HepG2 (cell line): ENCODE results near the gene RNF149. TPM values are rescaled to one million over a fixed set of nuclear protein-coding genes. Genes with fewer than 3 reads are reported as not detected.

Source experiments
- BHLHE40 ChIP-seq: IDR thresholded peaks from 2 replicates; pipeline ENCODE4 v1.6.1; 2011; ENCODE audit warnings: low read length, improper control_type of control experiment
- ERF ChIP-seq: IDR thresholded peaks from 2 replicates; pipeline ENCODE4 v1.6.1; 2018; ENCODE audit warnings: missing biosample characterization, missing genetic modification reagents
- HOXA3 ChIP-seq: sonication (generic); formaldehyde crosslinking; IDR thresholded peaks from 2 replicates; pipeline ENCODE4 v1.5.0; 2020; ENCODE audit warnings: missing genetic modification reagents
- IKZF5 ChIP-seq: IDR thresholded peaks from 2 replicates; pipeline ENCODE4 v1.6.1; 2018; ENCODE audit warnings: missing genetic modification reagents, mild to moderate bottlenecking, missing compliant biosample characterization
- KDM2A ChIP-seq: sonication (generic); formaldehyde crosslinking; IDR thresholded peaks from 2 replicates; pipeline ENCODE4 v1.4.0; 2020; ENCODE audit warnings: low read depth, missing genetic modification reagents, borderline replicate concordance
- PATZ1 ChIP-seq: sonication (generic); formaldehyde crosslinking; IDR thresholded peaks from 2 replicates; pipeline ENCODE4 v1.4.0; 2020; ENCODE audit warnings: missing genetic modification reagents
- POLR2AphosphoS5 ChIP-seq: IDR thresholded peaks from 2 replicates; pipeline ENCODE4 v1.6.1; 2012; ENCODE audit warnings: low read depth, low read length
- SPEN ChIP-seq: sonication (generic); formaldehyde crosslinking; IDR thresholded peaks from 2 replicates; pipeline ENCODE4 v1.5.1; 2020; ENCODE audit warnings: low read depth, mild to moderate bottlenecking, missing genetic modification reagents
- ZBTB38 ChIP-seq: sonication (generic); formaldehyde crosslinking; IDR thresholded peaks from 2 replicates; pipeline ENCODE4 v1.5.1; 2020; ENCODE audit warnings: mild to moderate bottlenecking, missing genetic modification reagents
- ZBTB44 ChIP-seq: sonication (generic); formaldehyde crosslinking; IDR thresholded peaks from 2 replicates; pipeline ENCODE4 v1.4.0; 2020; ENCODE audit warnings: missing genetic modification reagents
- ZNF703 ChIP-seq: sonication (generic); formaldehyde crosslinking; IDR thresholded peaks from 2 replicates; pipeline ENCODE4 v1.5.1; 2020; ENCODE audit warnings: missing genetic modification reagents, mild to moderate bottlenecking, moderate library complexity, borderline replicate concordance
- polyA plus RNA-seq, 8 experiments: library from polyadenylated mRNA; depleted of rRNA in 3 of 8; stranded (reverse) in 7 of 8; unstranded in 1 of 8; fragments of >200 nt; fragmentation: Illumina TruSeq in 4 of 8; extraction: Trizol in 4 of 8; gene quantifications; 2 replicates each; pipeline versions ENCODE4 v1.2.1 to v1.2.3, GENCODE V29; 2011 to 2016; ENCODE audit warnings: low read depth in 4 of 8, missing spikeins in 1 of 8, mixed read lengths in 1 of 8; ENCODE audit not compliant: insufficient read depth in 1 of 8
- total RNA-seq, 5 experiments: library from RNA; depleted of rRNA; stranded (reverse); fragments of >200 nt; fragmentation: Illumina TruSeq; extraction: Trizol; gene quantifications; 2 replicates each; pipeline ENCODE4 v1.2.3, GENCODE V29; 2016; ENCODE audit warnings: low read depth in 1 of 5
- TF ChIP-seq, protein P1 (sequence below): sonication (generic); formaldehyde crosslinking; IDR thresholded peaks from 2 replicates; pipeline ENCODE4 v1.4.0; 2020; ENCODE audit warnings: mild to moderate bottlenecking, missing genetic modification reagents
- TF ChIP-seq, protein P2 (sequence below): sonication (generic); formaldehyde crosslinking; IDR thresholded peaks from 2 replicates; pipeline ENCODE4 v1.4.0; 2020; ENCODE audit warnings: missing genetic modification reagents

Gene RNF149
- total and polyA plus RNA-seq, 2 of the 13 experiments (the other 11 are each of a cell fraction or from before 2014, with no cell fraction given): 87.6 to 109 TPM

DNA sequence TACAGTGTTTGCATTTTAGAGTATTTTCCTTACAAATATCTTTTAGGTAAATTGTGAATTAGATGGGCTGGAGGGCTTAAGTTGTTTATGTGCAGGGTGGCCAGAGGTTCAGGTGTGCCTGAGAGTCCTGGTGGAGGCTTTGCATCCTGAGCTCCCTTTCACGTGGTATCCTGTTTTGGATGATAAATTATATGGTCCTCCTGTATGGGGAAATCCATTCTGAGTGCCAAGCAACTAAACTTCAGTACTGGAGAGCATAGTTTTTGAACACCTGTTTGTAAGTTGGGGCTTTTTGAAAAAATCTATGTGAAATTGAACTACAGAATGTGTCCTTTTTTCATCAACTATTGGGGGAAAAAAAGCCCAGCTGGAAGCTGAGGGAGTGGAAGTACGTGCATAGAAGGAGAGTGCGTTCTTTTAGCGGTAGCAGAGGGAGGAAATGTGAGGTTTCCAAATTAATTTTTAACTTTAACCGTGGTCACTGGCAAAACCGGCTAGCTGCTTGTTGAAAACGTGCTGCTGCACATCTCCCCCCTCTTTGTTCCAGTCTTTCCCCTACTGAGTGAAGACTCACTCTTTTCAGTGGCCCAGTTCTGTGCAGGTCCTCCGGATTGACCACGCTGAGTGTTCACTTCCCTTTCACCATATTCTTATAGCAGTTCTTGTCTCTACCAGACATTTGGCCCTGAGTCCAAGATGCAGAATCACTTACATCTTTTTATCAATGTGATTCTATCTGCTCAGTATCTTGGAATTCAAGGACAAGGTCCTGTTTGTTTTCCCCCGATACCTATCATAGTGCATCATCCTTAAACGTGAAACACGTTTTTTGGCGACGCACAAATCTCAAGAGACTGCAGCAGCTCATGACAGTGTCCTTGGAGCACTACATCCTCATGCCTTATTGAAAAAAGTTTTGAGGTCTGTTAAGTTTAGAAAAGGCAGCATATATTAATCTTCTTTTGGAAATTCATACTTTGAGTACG is 40.5 kb downstream of the RNF149 start (continued):
- TF ChIP-seq PATZ1 (CRISPR knock-in tag) (no peak), ZBTB44 (CRISPR knock-in tag) (no peak), HOXA3 (CRISPR knock-in tag) (0 out of 2 replicates have a peak, but pooled peaks have one; percentile 32), ERF (CRISPR knock-in tag) (peak; percentile 41; the same call in 1 of the 2 replicates), BHLHE40 (no peak), ZBTB38 (CRISPR knock-in tag) (peak; percentile 86), KDM2A (CRISPR knock-in tag) (0 out of 2 replicates have a peak, but pooled peaks have one; percentile 24), IKZF5 (CRISPR knock-in tag) (peak; percentile 26; the same call in 1 of the 2 replicates), POLR2AphosphoS5 (no peak; the same call in 1 of the 2 replicates), SPEN (peak; percentile 17; the same call in 1 of the 2 replicates), ZNF703 (CRISPR knock-in tag) (no peak)
- TF ChIP-seq, protein P1, sequence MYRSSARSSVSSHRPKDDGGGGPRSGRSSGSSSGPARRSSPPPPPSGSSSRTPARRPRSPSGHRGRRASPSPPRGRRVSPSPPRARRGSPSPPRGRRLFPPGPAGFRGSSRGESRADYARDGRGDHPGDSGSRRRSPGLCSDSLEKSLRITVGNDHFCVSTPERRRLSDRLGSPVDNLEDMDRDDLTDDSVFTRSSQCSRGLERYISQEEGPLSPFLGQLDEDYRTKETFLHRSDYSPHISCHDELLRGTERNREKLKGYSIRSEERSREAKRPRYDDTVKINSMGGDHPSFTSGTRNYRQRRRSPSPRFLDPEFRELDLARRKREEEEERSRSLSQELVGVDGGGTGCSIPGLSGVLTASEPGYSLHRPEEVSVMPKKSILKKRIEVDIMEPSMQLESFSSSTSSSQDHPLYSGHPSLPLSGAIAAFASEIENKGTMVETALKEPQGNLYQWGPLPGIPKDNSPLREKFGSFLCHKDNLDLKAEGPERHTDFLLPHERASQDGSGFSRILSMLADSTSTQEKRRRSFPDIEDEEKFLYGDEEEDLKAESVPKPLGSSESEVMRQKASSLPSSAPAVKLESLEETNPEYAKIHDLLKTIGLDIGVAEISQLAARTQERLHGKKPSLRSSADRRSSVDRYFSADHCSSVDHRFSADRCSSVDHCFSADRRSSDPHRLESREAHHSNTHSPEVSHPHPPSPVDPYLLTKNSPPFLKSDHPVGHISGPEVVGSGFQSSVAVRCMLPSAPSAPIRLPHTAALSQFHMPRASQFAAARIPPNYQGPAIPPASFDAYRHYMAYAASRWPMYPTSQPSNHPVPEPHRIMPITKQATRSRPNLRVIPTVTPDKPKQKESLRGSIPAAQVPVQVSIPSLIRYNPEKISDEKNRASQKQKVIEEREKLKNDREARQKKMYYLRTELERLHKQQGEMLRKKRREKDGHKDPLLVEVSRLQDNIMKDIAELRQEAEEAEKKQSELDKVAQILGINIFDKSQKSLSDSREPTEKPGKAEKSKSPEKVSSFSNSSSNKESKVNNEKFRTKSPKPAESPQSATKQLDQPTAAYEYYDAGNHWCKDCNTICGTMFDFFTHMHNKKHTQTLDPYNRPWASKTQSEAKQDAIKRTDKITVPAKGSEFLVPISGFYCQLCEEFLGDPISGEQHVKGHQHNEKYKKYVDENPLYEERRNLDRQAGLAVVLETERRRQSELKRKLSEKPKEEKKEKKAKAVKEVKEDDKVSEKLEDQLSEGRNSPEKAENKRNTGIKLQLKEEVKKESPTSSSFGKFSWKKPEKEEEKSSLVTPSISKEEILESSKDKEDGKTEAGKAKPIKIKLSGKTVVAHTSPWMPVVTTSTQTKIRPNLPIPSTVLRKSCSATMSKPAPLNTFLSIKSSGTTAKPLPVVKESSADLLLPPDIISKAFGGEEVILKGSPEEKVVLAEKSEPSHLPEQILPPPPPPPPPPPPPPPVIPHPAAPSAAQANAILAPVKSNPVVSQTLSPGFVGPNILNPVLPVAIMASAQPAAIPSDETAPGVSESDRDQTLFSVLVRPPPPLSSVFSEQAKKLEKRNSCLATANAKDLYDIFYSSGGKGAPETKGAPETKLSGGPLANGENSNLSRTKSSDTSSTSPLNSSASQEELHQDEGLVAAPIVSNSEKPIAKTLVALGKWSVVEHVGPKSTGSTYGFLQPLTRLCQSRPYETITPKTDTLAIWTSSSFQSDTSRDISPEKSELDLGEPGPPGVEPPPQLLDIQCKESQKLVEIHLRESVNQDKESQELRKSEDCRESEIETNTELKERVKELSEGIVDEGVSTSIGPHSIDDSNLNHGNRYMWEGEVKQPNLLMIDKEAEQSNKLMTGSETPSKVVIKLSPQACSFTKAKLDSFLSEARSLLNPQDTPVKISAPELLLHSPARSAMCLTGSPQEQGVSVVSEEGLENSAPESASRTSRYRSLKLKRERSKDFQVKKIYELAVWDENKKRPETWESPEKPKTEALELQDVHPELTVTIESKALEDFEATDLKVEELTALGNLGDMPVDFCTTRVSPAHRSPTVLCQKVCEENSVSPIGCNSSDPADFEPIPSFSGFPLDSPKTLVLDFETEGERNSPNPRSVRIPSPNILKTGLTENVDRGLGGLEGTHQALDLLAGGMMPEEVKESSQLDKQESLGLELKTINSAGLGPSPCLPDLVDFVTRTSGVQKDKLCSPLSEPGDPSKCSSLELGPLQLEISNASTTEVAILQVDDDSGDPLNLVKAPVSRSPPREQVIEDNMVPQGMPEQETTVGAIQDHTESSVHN (CRISPR knock-in tag): no peak
- TF ChIP-seq, protein P2, sequence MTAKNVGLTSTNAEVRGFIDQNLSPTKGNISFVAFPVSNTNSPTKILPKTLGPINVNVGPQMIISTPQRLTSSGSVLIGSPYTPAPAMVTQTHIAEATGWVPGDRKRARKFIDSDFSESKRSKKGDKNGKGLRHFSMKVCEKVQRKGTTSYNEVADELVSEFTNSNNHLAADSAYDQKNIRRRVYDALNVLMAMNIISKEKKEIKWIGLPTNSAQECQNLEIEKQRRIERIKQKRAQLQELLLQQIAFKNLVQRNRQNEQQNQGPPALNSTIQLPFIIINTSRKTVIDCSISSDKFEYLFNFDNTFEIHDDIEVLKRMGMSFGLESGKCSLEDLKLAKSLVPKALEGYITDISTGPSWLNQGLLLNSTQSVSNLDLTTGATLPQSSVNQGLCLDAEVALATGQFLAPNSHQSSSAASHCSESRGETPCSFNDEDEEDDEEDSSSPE (CRISPR knock-in tag): 0 out of 2 replicates have a peak, but pooled peaks have one; percentile 18
